CD14-positive monocyte (primary cell): Measurements from ENCODE around the gene HELB. TPM values are rescaled to one million over a fixed set of nuclear protein-coding genes. Genes with fewer than 3 reads are reported as not detected.
A peak's percentile ranks its signal among the peaks of the same experiment; 100 is the strongest.

ENCODE experiments used
- DNase-seq, 3 donors: peaks; one replicate each; pipeline ENCODE4 v3.0.0-alpha.2; 2011 to 2022
- H2AFZ ChIP-seq: 2 replicates; pipeline ENCODE4 v1.6.0; 2012; ENCODE audit warnings: mild to moderate bottlenecking, low read depth, low read length, inconsistent platforms; ENCODE audit not compliant: insufficient read depth, poor library complexity, severe bottlenecking
- H3K27ac ChIP-seq, 2 donors: 1 replicate in 1 of 2; 2 replicates in 1 of 2; pipeline ENCODE4 v1.5.1; 2012 to 2013; ENCODE audit warnings: low read length in 2 of 2, control low read depth in 1 of 2, inconsistent platforms in 1 of 2, low read depth in 1 of 2, mild to moderate bottlenecking in 1 of 2
- H3K27me3 ChIP-seq, 2 donors: one replicate each; pipeline versions ENCODE4 v1.6.0 to v1.6.1; 2011 to 2013; ENCODE audit warnings: low read length in 2 of 2; ENCODE audit not compliant: control insufficient read depth in 2 of 2, insufficient read depth in 2 of 2
- H3K36me3 ChIP-seq, 2 donors: replicated peaks in 1 of 2; 1 replicate in 1 of 2; 2 replicates in 1 of 2; pipeline versions ENCODE4 v1.5.1 to v1.6.1; 2012 to 2013; ENCODE audit warnings: low read length in 2 of 2, control low read depth in 1 of 2, inconsistent platforms in 1 of 2, mild to moderate bottlenecking in 1 of 2; ENCODE audit not compliant: insufficient read depth in 2 of 2, control insufficient read depth in 1 of 2
- H3K4me1 ChIP-seq, 2 donors: 1 replicate in 1 of 2; 2 replicates in 1 of 2; pipeline versions ENCODE4 v1.5.1 to v1.6.1; 2012 to 2013; ENCODE audit warnings: low read length in 2 of 2, control low read depth in 1 of 2, inconsistent platforms in 1 of 2, mild to moderate bottlenecking in 1 of 2, moderate library complexity in 1 of 2; ENCODE audit not compliant: insufficient read depth in 2 of 2, control insufficient read depth in 1 of 2
- H3K4me2 ChIP-seq: replicated peaks from 2 replicates; pipeline ENCODE3; 2012; ENCODE audit warnings: low read length, moderate library complexity, mild to moderate bottlenecking; ENCODE audit not compliant: poor library complexity, severe bottlenecking; ENCODE audit errors: extremely low read depth
- H3K4me3 ChIP-seq, 3 experiments: fragments of 200-600 bp in 1 of 3; sonication (generic) in 1 of 3; replicated peaks in 1 of 3; 1 replicate in 2 of 3; 2 replicates in 1 of 3; pipeline ENCODE4 v1.5.1; 2011 to 2013; ENCODE audit warnings: low read length in 3 of 3, mild to moderate bottlenecking in 3 of 3, control low read depth in 2 of 3, low read depth in 2 of 3, inconsistent platforms in 1 of 3, moderate library complexity in 1 of 3
- H3K79me2 ChIP-seq: 2 replicates; pipeline ENCODE4 v1.6.0; 2012; ENCODE audit warnings: mild to moderate bottlenecking, control low read depth, inconsistent platforms, low read length, moderate library complexity; ENCODE audit not compliant: insufficient read depth
- H3K9ac ChIP-seq: 2 replicates; pipeline ENCODE4 v1.6.0; 2017; ENCODE audit warnings: low read length, mild to moderate bottlenecking; ENCODE audit not compliant: insufficient read depth, poor library complexity, severe bottlenecking
- H3K9me3 ChIP-seq, 2 donors: replicated peaks in 1 of 2; 1 replicate in 1 of 2; 2 replicates in 1 of 2; pipeline versions ENCODE4 v1.5.1 to v1.6.1; 2012 to 2013; ENCODE audit warnings: low read length in 2 of 2, control low read depth in 1 of 2; ENCODE audit not compliant: control insufficient read depth in 1 of 2, insufficient read depth in 1 of 2
- H4K20me1 ChIP-seq: 2 replicates; pipeline ENCODE4 v1.6.0; 2012; ENCODE audit warnings: mild to moderate bottlenecking, low read length, control low read depth, moderate library complexity; ENCODE audit not compliant: insufficient read depth
- H3K27ac Mint-ChIP-seq, 7 donors: one replicate each; pipeline ENCODE4 v1.8.0; 2020; ENCODE audit warnings: mild to moderate bottlenecking in 7 of 7, mixed read lengths in 7 of 7, moderate library complexity in 6 of 7, inconsistent platforms in 2 of 7
- H3K27me3 Mint-ChIP-seq, 3 donors: one replicate each; pipeline ENCODE4 v1.8.0; 2021 to 2022; ENCODE audit warnings: low read depth in 3 of 3, mild to moderate bottlenecking in 3 of 3, mixed read lengths in 3 of 3, moderate library complexity in 3 of 3, inconsistent platforms in 1 of 3
- H3K36me3 Mint-ChIP-seq, 2 donors: one replicate each; pipeline ENCODE4 v1.8.0; 2020; ENCODE audit warnings: mixed read lengths in 2 of 2, inconsistent platforms in 1 of 2, mild to moderate bottlenecking in 1 of 2
- H3K4me1 Mint-ChIP-seq: one replicate; pipeline ENCODE4 v1.8.0; 2020; ENCODE audit warnings: mild to moderate bottlenecking, mixed read lengths
- H3K4me3 Mint-ChIP-seq, 2 donors: one replicate each; pipeline ENCODE4 v1.8.0; 2020; ENCODE audit warnings: mild to moderate bottlenecking in 2 of 2, mixed read lengths in 2 of 2, moderate library complexity in 1 of 2
- H3K9me3 Mint-ChIP-seq, 7 donors: one replicate each; pipeline ENCODE4 v1.8.0; 2020 to 2022; ENCODE audit warnings: mixed read lengths in 7 of 7, mild to moderate bottlenecking in 6 of 7, moderate library complexity in 6 of 7, inconsistent platforms in 2 of 7
- CTCF ChIP-seq: fragments of 200-600 bp; IDR thresholded peaks from one replicate; pipeline ENCODE4 v1.8.0; 2022; ENCODE audit warnings: antibody characterized with exemption, mild to moderate bottlenecking
- WGBS: methylation state at CpG from one replicate; pipeline ENCODE4 v1.1.5; 2013; ENCODE audit warnings: missing lambda C conversion rate; ENCODE audit not compliant: insufficient coverage; 5-methylcytosine and 5-hydroxymethylcytosine counted together
- intact Hi-C, 2 donors: fragments of 100-400 bp; cut with micrococcal nuclease; formaldehyde crosslinking; loops; one replicate each; pipeline versions ENCODE4 v1.15.0 to v1.15.1; 2023
- polyA plus RNA-seq, 3 donors: library from polyadenylated mRNA; depleted of rRNA in 1 of 3; unstranded in 2 of 3; stranded (reverse) in 1 of 3; fragments of 300-500 nt in 2 of 3; fragments of >200 nt in 1 of 3; fragmentation: Illumina TruSeq in 2 of 3; gene quantifications; 1 replicate in 2 of 3; 2 replicates in 1 of 3; pipeline ENCODE4 v1.2.3, GENCODE V29; 2012 to 2021

HELB gene
- polyA plus RNA-seq, 3 donors = 1.8 to 3.4 (median 3.0) TPM

DNA sequence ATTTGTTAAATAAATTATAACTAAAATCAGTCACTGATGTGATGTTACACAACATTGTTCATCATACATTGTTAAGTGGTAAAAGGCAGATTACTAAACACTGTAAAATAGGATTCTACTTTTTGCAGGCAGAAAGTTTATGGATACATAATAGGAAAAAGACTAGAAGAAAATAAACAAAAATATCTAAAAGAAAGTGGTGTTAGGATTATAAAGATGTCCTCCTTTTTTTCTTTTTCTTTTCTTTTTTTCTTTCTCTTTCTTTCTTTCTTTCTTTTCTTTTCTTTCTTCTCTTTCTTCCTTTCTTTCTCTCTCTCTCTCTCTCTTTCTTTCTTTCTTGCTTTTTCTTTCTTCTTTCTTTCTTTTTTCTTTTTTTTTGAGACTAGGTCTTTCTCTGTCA is 39.6 kb upstream of the HELB start:
- no peak overlapping the region for H3K4me3 ChIP-seq
- H3K27ac ChIP-seq = no peak overlapping the region
- Mint-ChIP-seq H3K4me1 (peaks cover 13% of the 10 kb centered on the region), H3K4me3 (no peak overlapping the region), H3K36me3 (peaks cover 0 to 2% of the 10 kb centered on the region in 2 donors), H3K9me3 (peaks cover 0 to 6% (median 0%) of the 10 kb centered on the region in 7 donors), H3K27me3 (peaks cover 0 to 2% (median 2%) of the 10 kb centered on the region in 3 donors), H3K27ac (no peak overlapping the region)
- no peak overlapping the region for H3K4me2 ChIP-seq
- peaks cover 19 to 20% of the 10 kb centered on the region in 2 donors for H3K4me1 ChIP-seq
- no peak for DNase-seq
- no peaks in the 10 kb centered on the region for H3K9me3 ChIP-seq
- H3K36me3 ChIP-seq = no peaks in the 10 kb centered on the region
- no peaks in the 10 kb centered on the region for H4K20me1 ChIP-seq
- no peak for TF ChIP-seq CTCF
- no peak overlapping the region for H2AFZ ChIP-seq
- H3K27me3 ChIP-seq = no peaks in the 10 kb centered on the region
- peaks cover 12% of the 10 kb centered on the region for H3K79me2 ChIP-seq
- intact Hi-C loops = no loop called here
- no peak overlapping the region for H3K9ac ChIP-seq

DNA sequence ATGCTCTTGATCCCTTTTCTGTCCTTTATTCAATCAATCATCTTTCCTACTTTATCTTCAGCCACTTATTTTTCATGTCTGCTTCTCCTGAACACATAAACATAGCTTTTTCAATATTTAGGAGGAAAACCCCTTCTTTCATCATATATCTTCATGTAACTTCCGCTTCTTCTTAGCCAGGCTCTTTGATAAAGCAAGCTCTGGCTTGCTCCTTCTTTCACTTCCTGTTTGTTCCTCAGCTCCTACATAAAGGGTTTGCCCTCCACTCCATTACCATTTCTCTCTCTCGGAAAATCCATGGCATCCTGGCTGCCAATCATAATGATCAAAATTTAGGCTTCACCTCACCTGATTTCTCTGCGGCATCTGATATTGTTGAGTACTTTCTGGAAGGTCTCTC is 33.7 kb upstream of the HELB start:
- Mint-ChIP-seq H3K36me3 (peaks cover 0 to 2% of the 10 kb centered on the region in 2 donors), H3K9me3 (peaks cover 0 to 2% (median 0%) of the 10 kb centered on the region in 7 donors), H3K4me1 (peaks cover 23% of the 10 kb centered on the region), H3K27me3 (no peaks in the 10 kb centered on the region), H3K4me3 (no peak overlapping the region), H3K27ac (no peak overlapping the region)
- H3K79me2 ChIP-seq = peaks cover 16% of the 10 kb centered on the region
- peaks cover 50 to 58% of the 10 kb centered on the region in 2 donors for H3K4me1 ChIP-seq
- H3K4me3 ChIP-seq = peak overlapping the region; percentile 25 to 66 (median 44)
- DNase-seq = peak; percentile 79 to 95 (median 92)
- 0% methylated on average over 1 of the region's 3 CpGs for WGBS
- H3K4me2 ChIP-seq = peak overlapping the region; percentile 74
- peak overlapping the region; percentile 88 to 97 for H3K27ac ChIP-seq
- no peak for TF ChIP-seq CTCF
- peak overlapping the region; percentile 66 for H3K9ac ChIP-seq
- intact Hi-C loops = no loop called here
- no peaks in the 10 kb centered on the region for H3K27me3 ChIP-seq
- peak overlapping the region; percentile 21 for H2AFZ ChIP-seq
- H3K36me3 ChIP-seq = no peaks in the 10 kb centered on the region
- H4K20me1 ChIP-seq = no peaks in the 10 kb centered on the region
- no peaks in the 10 kb centered on the region for H3K9me3 ChIP-seq
